HG02840 (cell line): ENCODE data around the gene ZNF501.

ENCODE experiments used
- ATAC-seq: cut with Tn5 transposase; IDR thresholded peaks from one replicate; pipeline ENCODE4 v1.9.1; 2021; ENCODE audit warnings: mild to moderate bottlenecking, moderate library complexity, moderate number of reproducible peaks; ENCODE audit not compliant: unreplicated experiment, low FRiP score

ZNF501 gene

GRCh38 chr3:44729384-44729910 lies at the start of gene ZNF501:
ZNF501 (plus strand) TSS chr3:44729635; CDS start chr3:44734422, 4,787 bp downstream.
- no peak for ATAC-seq

GRCh38 chr3:44680921-44681455 lies 48.4 kb upstream of the ZNF501 start:
- ATAC-seq, result no peak

GRCh38 chr3:44682182-44682896 lies 47.1 kb upstream of the ZNF501 start:
- ATAC-seq, result no peak

- ATAC-seq, result no peak
These were observed 44.2 kb upstream of the ZNF501 start for GRCh38 chr3:44685128-44685800.

- ATAC-seq, result no peak
These were observed 41.5 kb upstream of the ZNF501 start for GRCh38 chr3:44687898-44688297.

- no peak for ATAC-seq
These were observed 16.9 kb upstream of the ZNF501 start, which contains the start of gene ZNF502 for GRCh38 chr3:44712455-44713075. ZNF502 (plus strand) TSS chr3:44712660; CDS start chr3:44720262, 7,602 bp downstream.

GRCh38 chr3:44721231-44722102 lies 8.0 kb upstream of the ZNF501 start:
- ATAC-seq, result no peak

GRCh38 chr3:44722103-44722401 lies 7.4 kb upstream of the ZNF501 start:
- no peak for ATAC-seq

GRCh38 chr3:44734646-44735168 lies 5.3 kb downstream of the ZNF501 start:
- no peak for ATAC-seq

GRCh38 chr3:44761101-44761423 lies 31.6 kb downstream of the ZNF501 start:
- ATAC-seq, result no peak

GRCh38 chr3:44761424-44762169 lies 32.2 kb downstream of the ZNF501 start, which contains the start of the genes KIAA1143 and KIF15:
KIAA1143 (minus strand) TSS chr3:44761619; CDS start chr3:44761602, 17 bp downstream.
KIF15 (plus strand) TSS chr3:44761794; CDS start chr3:44761866, 72 bp downstream.
- peak; percentile 92 for ATAC-seq

- ATAC-seq, result no peak
These were observed 32.8 kb downstream of the ZNF501 start for GRCh38 chr3:44762170-44762677.

GRCh38 chr3:44762690-44763089 lies 33.3 kb downstream of the ZNF501 start:
- ATAC-seq, result no peak

GRCh38 chr3:44764248-44764647 lies 34.8 kb downstream of the ZNF501 start:
- ATAC-seq, result no peak

GRCh38 chr3:44771424-44772098 lies 42.1 kb downstream of the ZNF501 start:
- no peak for ATAC-seq

GRCh38 chr3:44772099-44772442 lies 42.6 kb downstream of the ZNF501 start:
- no peak for ATAC-seq

- ATAC-seq, result no peak
These were observed 53.5 kb downstream of the ZNF501 start for GRCh38 chr3:44782891-44783290.
